ENCODE measurements around the gene LSM12.

Gene LSM12

GRCh38 chr17:44066204-44066930 is at the start of gene LSM12:
LSM12 (minus strand) TSS chr17:44066671; CDS start chr17:44066587, 84 bp downstream.
- Mint-ChIP-seq H3K27me3 (no peaks in the 10 kb centered on the region), H3K4me3 (peak within 1 kb of the TSS; percentile 96), H3K4me1 (ENCODE audit: low read depth) (peaks cover 51% of the 10 kb centered on the region), H3K27ac (peak within 1 kb of the TSS; percentile 92), H3K9me3 (ENCODE audit: low read depth) (no peaks in the 10 kb centered on the region), H3K36me3 (peaks cover 7% of the 10 kb centered on the region)

GRCh38 chr17:44115585-44116415 is 49.3 kb upstream of the LSM12 start:
- Mint-ChIP-seq H3K27ac (peak overlapping the region; percentile 28), H3K36me3 (no peaks in the 10 kb centered on the region), H3K27me3 (no peaks in the 10 kb centered on the region), H3K4me1 (ENCODE audit: low read depth) (peaks cover 43% of the 10 kb centered on the region), H3K9me3 (ENCODE audit: low read depth) (no peaks in the 10 kb centered on the region), H3K4me3 (no peak overlapping the region)

GRCh38 chr17:44113868-44114840 is 47.7 kb upstream of the LSM12 start:
- Mint-ChIP-seq H3K9me3 (ENCODE audit: low read depth) (no peaks in the 10 kb centered on the region), H3K27ac (no peak overlapping the region), H3K4me3 (no peak overlapping the region), H3K27me3 (no peaks in the 10 kb centered on the region), H3K36me3 (no peaks in the 10 kb centered on the region), H3K4me1 (ENCODE audit: low read depth) (peaks cover 32% of the 10 kb centered on the region)

GRCh38 chr17:44113382-44113781 is 46.9 kb upstream of the LSM12 start:
- H3K4me1 Mint-ChIP-seq (ENCODE audit: low read depth): peaks cover 27% of the 10 kb centered on the region
- no peak overlapping the region for H3K4me3 Mint-ChIP-seq
- H3K27me3 Mint-ChIP-seq: no peaks in the 10 kb centered on the region
- H3K36me3 Mint-ChIP-seq: no peaks in the 10 kb centered on the region
- no peaks in the 10 kb centered on the region for H3K9me3 Mint-ChIP-seq (ENCODE audit: low read depth)
- peak overlapping the region; percentile 23 for H3K27ac Mint-ChIP-seq

- Mint-ChIP-seq H3K36me3 (no peaks in the 10 kb centered on the region), H3K4me3 (no peak overlapping the region), H3K4me1 (ENCODE audit: low read depth) (peaks cover 25% of the 10 kb centered on the region), H3K27me3 (no peaks in the 10 kb centered on the region), H3K9me3 (ENCODE audit: low read depth) (no peaks in the 10 kb centered on the region), H3K27ac (peak overlapping the region; percentile 1)
These were observed 46.1 kb upstream of the LSM12 start for GRCh38 chr17:44112284-44113280.

GRCh38 chr17:44111777-44112176 is 45.3 kb upstream of the LSM12 start:
- Mint-ChIP-seq H3K4me1 (ENCODE audit: low read depth) (peaks cover 22% of the 10 kb centered on the region), H3K36me3 (no peaks in the 10 kb centered on the region), H3K4me3 (peak overlapping the region; percentile 35), H3K27ac (peak overlapping the region; percentile 1), H3K9me3 (ENCODE audit: low read depth) (no peaks in the 10 kb centered on the region), H3K27me3 (no peaks in the 10 kb centered on the region)

- Mint-ChIP-seq H3K9me3 (ENCODE audit: low read depth) (no peaks in the 10 kb centered on the region), H3K27me3 (no peaks in the 10 kb centered on the region), H3K36me3 (no peaks in the 10 kb centered on the region), H3K4me3 (no peak overlapping the region), H3K4me1 (ENCODE audit: low read depth) (peaks cover 22% of the 10 kb centered on the region), H3K27ac (no peak overlapping the region)
These were observed 44.6 kb upstream of the LSM12 start for GRCh38 chr17:44110823-44111633.

GRCh38 chr17:44110011-44110686 is 43.7 kb upstream of the LSM12 start:
- no peak overlapping the region for H3K4me3 Mint-ChIP-seq
- no peak overlapping the region for H3K27ac Mint-ChIP-seq
- no peaks in the 10 kb centered on the region for H3K27me3 Mint-ChIP-seq
- H3K4me1 Mint-ChIP-seq (ENCODE audit: low read depth): peaks cover 22% of the 10 kb centered on the region
- H3K36me3 Mint-ChIP-seq: no peaks in the 10 kb centered on the region
- no peaks in the 10 kb centered on the region for H3K9me3 Mint-ChIP-seq (ENCODE audit: low read depth)

GRCh38 chr17:44109312-44109630 is 42.8 kb upstream of the LSM12 start:
- Mint-ChIP-seq H3K36me3 (no peaks in the 10 kb centered on the region), H3K9me3 (ENCODE audit: low read depth) (no peaks in the 10 kb centered on the region), H3K4me1 (ENCODE audit: low read depth) (peaks cover 21% of the 10 kb centered on the region), H3K27me3 (no peaks in the 10 kb centered on the region), H3K27ac (no peak overlapping the region), H3K4me3 (no peak overlapping the region)

- Mint-ChIP-seq H3K36me3 (no peaks in the 10 kb centered on the region), H3K4me3 (no peak overlapping the region), H3K27ac (no peak overlapping the region), H3K4me1 (ENCODE audit: low read depth) (peaks cover 20% of the 10 kb centered on the region), H3K27me3 (no peaks in the 10 kb centered on the region), H3K9me3 (ENCODE audit: low read depth) (no peaks in the 10 kb centered on the region)
These were observed 42.2 kb upstream of the LSM12 start for GRCh38 chr17:44108440-44109311.

- peaks cover 7% of the 10 kb centered on the region for H3K4me1 Mint-ChIP-seq (ENCODE audit: low read depth)
- no peaks in the 10 kb centered on the region for H3K9me3 Mint-ChIP-seq (ENCODE audit: low read depth)
- peaks cover 2% of the 10 kb centered on the region for H3K36me3 Mint-ChIP-seq
- no peaks in the 10 kb centered on the region for H3K27me3 Mint-ChIP-seq
- no peak overlapping the region for H3K4me3 Mint-ChIP-seq
- H3K27ac Mint-ChIP-seq: no peak overlapping the region
These were observed 40.3 kb upstream of the LSM12 start for GRCh38 chr17:44106801-44107200.

GRCh38 chr17:44105941-44106340 is 39.5 kb upstream of the LSM12 start:
- no peaks in the 10 kb centered on the region for H3K27me3 Mint-ChIP-seq
- no peak overlapping the region for H3K27ac Mint-ChIP-seq
- peaks cover 3% of the 10 kb centered on the region for H3K4me1 Mint-ChIP-seq (ENCODE audit: low read depth)
- H3K36me3 Mint-ChIP-seq: peaks cover 2% of the 10 kb centered on the region
- no peak overlapping the region for H3K4me3 Mint-ChIP-seq
- H3K9me3 Mint-ChIP-seq (ENCODE audit: low read depth): no peaks in the 10 kb centered on the region

Data from activated naive CD8-positive, alpha-beta T cell (primary cell).